Hepatic stellate cell (primary cell): ENCODE results near the gene SNRPA1.
"Not testable (repeated sequence)": the region's sequence is repeated elsewhere in the genome, so short reads cannot be mapped to it uniquely, and the experiment has no call there.

Source experiments
- DNase-seq: peaks from one replicate; pipeline ENCODE4 v3.0.0; 2011; ENCODE audit warnings: low spot score

The SNRPA1 gene

DNA sequence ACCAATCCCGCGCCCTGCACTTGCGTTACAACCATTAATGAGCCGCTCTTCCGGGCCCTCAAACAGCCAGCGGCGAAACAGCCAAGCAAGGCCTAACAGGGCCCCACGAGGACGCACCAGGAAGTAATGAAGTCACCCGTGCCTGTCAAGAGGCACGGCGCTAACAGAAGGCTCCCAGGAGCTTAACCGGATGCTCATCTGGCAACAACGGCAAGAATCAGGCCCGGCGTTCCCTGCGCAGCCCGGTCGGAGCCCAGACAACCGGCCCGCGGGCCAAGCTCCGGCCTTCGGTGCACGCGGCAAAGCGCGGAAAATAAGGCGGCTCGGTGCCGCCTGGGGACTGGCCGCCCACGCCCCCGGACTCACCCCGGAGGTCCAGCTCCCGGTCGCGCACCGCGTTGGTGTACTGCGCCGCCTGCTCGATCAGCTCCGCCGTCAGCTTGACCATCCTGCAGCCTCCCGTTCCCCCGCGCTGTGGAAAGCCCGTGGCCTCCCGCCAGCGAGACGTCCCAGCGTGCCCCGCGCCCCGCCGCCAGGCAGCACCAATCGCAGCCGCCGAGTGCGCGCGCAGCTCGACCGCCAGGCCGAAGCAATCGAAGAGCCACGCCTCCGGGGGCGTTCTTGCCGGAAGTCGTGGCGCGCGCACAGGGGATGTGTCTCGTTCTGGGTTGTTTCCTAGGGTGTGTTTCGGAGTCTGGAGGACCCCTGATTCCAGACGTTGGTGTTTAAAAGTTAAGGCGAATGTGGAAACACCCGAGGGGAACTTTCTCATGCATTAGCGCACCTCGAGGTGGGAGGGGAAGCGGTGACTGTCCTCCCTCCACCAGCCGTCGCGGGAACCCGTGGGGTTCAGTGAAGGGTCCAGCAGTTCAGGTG lies at the start of gene SNRPA1:
Gene SNRPA1 (minus strand): TSS at position 518 of the 876 bp plus-strand sequence. CDS start 70 bp downstream, at position 448.
- peak; percentile 96 for DNase-seq

DNA sequence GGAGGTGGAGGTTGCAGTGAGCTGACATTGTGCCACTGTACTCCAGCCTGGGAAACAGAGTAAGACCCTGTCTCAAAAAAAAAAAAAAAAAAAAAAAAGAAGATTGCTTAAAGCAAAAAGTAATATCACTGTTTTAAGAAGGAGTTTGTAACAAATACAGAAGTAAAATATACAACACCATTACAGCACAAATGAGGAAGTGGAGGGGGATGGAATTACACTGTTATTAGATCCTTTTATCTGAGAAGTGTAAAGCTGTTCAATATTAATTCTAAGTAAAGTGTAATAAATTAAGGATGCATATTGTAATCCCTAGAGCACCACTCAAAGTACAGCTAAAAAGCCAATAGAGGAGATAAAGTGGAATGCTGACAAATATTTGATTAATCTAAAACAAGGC lies 47.0 kb upstream of the SNRPA1 start:
- no peak for DNase-seq

DNA sequence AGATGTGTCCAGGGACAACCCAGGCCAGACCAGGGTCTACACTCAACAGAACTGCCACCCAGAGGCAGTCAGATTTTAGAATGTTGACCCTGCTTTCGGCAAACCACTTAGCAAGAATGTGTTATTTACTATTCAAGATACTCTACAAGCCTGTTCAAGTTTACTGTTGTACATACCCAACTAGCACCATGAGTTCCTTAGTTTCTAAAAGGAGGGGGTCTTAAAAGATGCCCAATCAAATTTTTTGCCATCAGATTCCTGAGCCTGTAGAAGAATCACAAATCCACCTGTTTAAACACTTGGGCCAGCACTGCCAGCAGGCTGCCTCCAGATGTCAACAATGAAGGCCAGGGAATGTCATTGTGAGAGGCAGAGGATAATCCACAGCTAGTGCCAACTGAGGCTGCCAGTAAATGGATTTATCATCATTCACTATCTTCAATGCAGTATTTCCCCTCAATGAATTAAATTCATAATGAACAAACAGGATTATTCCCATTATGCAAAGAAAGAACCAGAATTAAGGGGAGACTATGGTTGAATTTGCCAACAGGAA lies 43.5 kb upstream of the SNRPA1 start:
- no peak for DNase-seq

DNA sequence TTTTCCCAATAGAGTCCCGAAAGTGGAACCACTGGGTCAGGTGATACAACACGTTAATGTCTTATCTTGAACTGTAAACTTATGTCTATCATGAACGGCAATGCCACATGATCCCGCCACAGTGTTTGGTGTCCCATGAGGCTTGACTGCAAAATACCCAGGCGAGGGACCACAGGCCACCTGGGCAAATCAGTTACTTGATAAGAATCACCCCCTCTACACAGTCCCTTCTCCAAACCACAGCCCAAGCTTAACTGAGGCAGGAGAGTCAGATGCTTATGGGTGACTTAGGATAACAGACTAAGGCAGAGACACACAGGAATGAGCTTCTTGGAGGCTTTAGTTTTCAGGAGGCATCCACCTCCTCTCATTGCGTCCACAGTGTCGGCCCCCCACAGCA lies 42.9 kb upstream of the SNRPA1 start:
- no peak for DNase-seq

DNA sequence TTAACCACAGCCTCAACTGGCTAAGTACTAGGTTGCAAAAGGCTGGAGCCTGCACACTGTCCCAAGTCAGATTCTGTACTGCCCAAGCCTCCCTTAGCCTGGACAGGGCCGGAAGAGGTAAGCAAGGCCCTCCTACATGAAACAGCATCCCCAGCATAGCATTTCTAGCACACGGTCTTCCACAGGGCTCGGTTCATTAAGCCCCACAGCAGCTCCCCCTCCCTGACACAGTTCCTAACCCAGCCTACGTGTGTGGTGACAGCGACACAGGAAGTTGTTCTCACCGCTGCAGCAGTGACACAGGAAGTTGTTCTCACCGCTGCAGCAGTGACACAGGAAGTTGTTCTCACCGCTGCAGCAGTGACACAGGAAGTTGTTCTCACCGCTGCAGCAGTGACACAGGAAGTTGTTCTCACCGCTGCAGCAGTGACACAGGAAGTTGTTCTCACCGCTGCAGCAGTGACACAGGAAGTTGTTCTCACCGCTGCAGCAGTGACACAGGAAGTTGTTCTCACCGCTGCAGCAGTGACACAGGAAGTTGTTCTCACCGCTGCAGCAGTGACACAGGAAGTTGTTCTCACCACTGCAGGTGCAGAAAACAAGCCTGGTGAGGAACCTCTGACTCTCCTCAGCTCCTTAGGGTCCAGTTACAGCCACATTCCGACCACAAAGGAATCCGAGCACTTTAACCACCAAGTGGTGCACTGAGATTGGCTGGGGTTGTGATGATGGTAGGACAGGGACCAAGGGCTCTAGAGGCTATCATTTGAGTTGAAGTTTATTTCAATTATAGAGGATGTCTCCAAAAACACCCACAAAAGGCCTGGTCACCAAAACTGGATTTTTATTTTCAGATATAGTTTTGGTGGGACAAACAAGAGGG lies 39.1 kb upstream of the SNRPA1 start:
- not testable (repeated sequence) for DNase-seq

GRCh38 chr15:101332061-101332467 lies 37.0 kb upstream of the SNRPA1 start:
- DNase-seq = no peak

DNA sequence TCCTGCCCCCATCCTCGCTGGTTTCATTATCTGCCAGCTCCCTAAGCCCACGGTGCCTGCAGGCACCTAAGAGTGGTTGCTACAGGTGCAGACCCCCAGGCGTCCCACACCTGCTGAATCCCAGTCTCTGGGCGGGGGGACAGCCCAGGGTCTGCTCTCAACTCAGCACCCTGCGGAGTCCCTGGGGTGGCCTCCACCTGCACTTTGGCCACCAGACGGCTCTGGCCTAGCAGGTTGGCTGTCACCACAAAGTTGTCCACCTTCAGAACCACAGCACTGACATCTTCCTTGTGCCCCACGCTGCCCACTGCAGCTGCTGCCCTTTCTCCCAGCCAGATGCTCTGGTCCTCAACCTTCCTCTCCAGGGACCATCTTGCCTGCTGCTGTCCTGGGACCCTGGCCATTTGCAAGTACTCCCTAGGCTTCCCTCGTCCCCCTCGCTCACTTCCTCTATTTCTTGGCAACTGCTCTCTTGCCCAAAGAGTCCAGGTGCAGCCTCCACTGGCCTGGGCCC lies 34.9 kb upstream of the SNRPA1 start:
- DNase-seq = no peak

DNA sequence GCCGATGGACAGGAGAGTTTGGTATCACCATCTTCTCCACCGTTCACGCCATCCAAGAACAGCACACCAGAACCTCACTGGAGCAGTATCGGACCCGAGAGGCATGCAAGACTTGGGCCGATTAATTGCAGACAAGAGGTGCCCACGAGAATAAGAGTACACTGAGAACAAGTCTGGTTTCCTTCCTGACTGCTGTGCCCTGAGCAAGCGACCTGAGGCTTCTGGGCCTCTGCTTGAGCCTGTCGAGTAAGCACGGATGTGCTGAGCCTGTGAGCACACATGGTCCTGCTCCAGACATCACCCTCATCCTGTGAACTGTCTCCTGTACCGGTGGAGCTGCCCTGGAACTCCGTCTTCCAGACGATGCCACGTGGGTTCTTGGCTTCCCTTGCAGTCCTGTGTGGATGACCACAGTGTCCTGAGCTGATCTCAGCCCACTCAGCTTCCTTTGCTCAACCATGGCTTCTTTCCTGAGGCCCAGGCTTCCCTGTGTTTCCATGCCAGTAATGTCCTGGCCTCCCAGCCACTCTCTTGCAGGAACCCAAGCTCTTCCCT lies 34.3 kb upstream of the SNRPA1 start:
- no peak for DNase-seq

- no peak for DNase-seq
Measured at GRCh38 chr15:101328001-101328400, 33.0 kb upstream of the SNRPA1 start.

DNA sequence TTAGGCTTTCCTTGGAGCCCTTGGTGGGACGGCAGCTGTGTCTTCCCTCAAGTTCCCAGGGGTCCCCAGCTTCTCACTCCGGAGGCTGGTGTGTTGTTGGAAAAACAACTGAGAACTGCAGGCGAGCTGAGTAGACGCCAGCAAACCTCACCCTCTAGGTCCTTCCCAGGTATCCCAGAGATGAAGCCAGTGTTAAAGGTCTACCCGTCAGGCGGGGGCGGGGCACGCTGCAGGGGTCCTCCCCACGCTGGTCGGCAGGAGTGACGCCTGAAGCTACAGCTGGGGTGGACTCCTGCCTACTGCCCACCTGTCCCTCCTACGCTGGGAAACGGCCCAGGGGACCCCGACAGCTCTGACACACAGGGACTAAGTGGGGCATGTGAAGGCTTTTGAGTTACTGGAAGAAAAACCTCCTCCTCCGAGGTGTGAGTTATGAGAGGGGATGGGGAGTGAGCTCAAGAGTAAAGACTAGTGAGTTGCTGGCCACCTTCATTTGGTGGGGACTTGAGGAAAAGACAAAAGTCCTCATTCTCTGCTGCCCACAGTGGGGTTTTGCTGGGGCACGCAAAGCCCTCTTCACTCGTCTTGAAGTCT lies 32.2 kb upstream of the SNRPA1 start:
- DNase-seq = no peak

- no peak for DNase-seq
Measured at GRCh38 chr15:101326462-101327146, 31.6 kb upstream of the SNRPA1 start.

DNA sequence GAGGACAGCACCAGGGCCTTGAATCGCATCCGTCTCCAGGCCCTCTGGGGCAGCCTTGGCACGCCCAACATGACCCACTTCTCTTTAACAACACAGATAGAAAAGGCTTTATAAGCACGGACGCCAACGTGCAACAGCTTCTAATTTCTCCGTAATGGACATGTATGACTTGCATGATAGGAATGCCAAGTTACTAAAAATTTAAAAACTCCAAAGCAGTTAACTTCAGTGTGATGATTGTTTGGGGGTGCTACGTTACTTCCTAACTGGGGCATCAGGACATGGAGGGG lies 30.9 kb upstream of the SNRPA1 start:
- no peak for DNase-seq

DNA sequence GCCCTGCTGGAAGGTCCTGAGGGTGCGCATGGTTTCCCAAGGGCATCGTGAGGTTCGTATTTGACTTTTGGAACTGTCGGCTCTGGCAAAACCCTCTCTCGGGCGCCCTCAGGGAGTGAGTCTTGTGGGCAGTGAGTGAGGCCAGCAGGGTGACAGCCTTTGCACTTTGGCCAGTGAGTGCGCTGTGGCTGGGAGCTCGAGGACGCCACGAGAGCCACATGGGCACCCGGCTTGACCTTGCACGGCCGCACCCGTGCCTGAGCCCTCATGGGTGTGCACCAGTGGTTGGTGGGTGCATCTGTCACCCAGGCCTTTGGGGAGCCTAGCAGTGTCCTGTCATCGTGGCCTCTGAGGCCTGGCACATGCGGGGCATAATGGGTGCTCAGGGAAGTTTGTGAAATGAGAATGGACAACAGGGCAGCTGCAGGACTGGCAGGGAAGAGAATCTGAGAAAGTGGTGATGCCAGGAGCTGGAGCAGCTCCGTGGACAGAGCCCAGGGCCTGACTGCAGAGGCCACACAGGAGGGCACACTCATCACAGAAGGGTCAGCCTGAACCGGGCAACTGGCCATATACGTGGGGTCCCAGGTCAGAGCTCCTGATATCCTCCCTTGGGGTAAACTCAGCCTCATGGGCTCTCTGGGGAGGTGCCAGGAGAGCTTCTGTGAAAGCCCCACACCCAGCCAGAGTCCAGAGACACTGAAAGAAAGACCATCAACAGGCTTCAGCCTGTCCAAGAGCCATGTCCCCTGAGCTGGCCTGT lies 30.4 kb upstream of the SNRPA1 start:
- no peak for DNase-seq

- DNase-seq = no peak
Measured at GRCh38 chr15:101324524-101325177, 29.6 kb upstream of the SNRPA1 start.

DNA sequence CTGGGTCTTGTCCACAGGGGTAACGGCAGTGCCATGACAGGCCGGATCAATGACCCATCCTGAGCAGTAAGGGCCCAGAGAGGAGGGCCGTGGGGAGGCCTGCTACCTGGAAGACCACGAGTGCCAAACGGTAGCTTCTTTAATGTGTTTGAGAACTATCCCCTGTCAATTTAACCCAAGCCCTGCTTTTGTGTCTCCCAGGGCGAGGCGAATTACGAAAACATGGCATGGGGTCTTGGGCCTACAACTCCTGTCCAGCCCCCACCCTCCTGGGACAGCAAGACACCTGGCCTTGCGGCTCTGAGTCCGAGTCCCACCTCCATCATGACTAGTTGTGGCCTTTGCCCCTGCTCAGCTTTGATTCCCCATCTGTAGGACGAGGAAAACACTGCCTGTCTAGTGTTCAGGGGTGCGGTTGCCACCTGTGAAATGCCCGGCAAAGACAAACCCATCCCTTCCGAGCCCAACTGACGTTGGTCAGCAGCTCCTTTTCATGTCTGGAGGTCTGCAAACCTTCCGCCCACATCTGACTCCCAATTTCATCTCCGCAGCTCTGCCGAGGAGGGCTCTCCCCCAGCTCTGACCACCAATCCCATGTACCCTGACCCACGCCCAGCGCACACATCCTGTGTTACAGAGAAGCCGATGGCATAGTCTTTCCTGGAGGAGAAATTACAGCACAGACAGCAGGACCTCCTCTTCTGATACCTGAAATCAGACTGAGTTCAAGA lies 28.9 kb upstream of the SNRPA1 start:
- no peak for DNase-seq

- DNase-seq = no peak
Measured at GRCh38 chr15:101322854-101323477, 27.9 kb upstream of the SNRPA1 start.

- DNase-seq = no peak
Measured at GRCh38 chr15:101322016-101322695, 27.1 kb upstream of the SNRPA1 start.

GRCh38 chr15:101320501-101321052 lies 25.5 kb upstream of the SNRPA1 start:
- DNase-seq = peak; percentile 24
